ENCODE data around the gene PRTN3.
"Not testable (repeated sequence)": the region's sequence is repeated elsewhere in the genome, so short reads cannot be mapped to it uniquely, and the experiment has no call there.

PRTN3 gene

GRCh38 chr19:887072-887471 lies 46.3 kb downstream of the PRTN3 start:
- no peak for DNase-seq
- intact Hi-C loops (cut with DNase I) = no loop called here

DNA sequence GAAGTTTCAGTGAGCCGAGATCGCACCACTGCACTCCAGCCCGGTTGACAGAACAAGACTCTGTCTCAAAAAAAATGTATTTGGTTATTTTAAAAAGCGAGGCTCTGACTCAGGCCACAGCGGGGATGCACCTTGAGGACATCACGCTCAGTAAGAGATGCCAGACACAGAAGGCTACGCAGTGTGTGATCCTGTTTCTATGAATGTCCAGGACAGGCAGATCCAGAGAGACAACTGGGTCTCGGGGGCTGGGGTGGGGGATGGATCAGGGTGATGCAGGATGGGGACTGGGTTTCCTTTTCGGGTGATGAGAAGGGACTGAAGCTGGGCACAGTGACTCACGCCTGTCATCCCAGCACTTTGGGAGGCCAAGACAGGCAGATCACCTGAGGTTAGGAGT lies 46.8 kb downstream of the PRTN3 start:
- intact Hi-C loops (cut with DNase I) = no loop called here
- no peak for DNase-seq

- no peak for DNase-seq
- intact Hi-C loops (cut with DNase I) = no loop called here
These were observed 48.0 kb downstream of the PRTN3 start for GRCh38 chr19:888581-889385.

- no peak for DNase-seq
- intact Hi-C loops (cut with DNase I) = loop anchor here (5.0 kb wide), 1 partner anchor 92 kb away; the partner anchor contains the start of gene PTBP1
These were observed 49.0 kb downstream of the PRTN3 start for GRCh38 chr19:889662-890295.

GRCh38 chr19:890831-891230 lies 50.0 kb downstream of the PRTN3 start:
- no peak for DNase-seq
- intact Hi-C loops (cut with DNase I) = loop anchor here (5.0 kb wide), 1 partner anchor 94 kb away; the partner anchor contains the start of gene PTBP1

DNA sequence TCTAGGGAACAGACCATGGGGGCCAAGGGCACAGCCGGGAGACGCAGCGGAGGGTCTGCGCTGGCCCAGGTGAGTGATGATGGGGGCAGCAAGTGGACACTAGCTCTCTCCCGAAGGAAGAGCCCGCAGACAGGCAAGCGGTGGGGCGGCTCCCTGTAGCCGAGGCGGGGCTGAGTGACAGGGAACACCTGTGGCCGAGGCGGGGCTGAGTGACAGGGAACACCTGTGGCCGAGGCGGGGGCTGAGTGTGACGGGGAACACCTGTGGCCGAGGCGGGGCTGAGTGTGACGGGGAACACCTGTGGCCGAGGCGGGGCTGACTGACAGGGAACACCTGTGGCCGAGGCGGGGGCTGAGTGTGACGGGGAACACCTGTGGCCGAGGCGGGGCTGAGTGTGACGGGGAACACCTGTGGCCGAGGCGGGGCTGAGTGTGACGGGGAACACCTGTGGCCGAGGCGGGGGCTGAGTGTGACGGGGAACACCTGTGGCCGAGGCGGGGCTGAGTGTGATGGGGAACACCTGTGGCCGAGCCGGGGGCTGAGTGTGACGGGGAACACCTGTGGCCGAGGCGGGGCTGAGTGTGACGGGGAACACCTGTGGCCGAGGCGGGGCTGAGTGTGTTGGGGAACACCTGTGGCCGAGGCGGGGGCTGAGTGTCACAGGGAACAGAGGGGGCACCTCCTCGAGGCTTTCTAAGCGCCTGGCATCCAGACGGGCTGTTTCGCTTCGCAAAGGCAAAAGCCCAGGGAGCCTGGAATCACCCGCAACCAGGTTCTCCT lies 50.8 kb downstream of the PRTN3 start:
- DNase-seq = not testable (repeated sequence)
- intact Hi-C loops (cut with DNase I) = loop anchor here (5.0 kb wide), 1 partner anchor 94 kb away; the partner anchor contains the start of gene PTBP1

- no peak for DNase-seq
- intact Hi-C loops (cut with DNase I) = loop anchor here (5.0 kb wide), 1 partner anchor 95 kb away; the partner anchor contains the start of gene PTBP1
These were observed 51.6 kb downstream of the PRTN3 start for GRCh38 chr19:892243-892893.

DNA sequence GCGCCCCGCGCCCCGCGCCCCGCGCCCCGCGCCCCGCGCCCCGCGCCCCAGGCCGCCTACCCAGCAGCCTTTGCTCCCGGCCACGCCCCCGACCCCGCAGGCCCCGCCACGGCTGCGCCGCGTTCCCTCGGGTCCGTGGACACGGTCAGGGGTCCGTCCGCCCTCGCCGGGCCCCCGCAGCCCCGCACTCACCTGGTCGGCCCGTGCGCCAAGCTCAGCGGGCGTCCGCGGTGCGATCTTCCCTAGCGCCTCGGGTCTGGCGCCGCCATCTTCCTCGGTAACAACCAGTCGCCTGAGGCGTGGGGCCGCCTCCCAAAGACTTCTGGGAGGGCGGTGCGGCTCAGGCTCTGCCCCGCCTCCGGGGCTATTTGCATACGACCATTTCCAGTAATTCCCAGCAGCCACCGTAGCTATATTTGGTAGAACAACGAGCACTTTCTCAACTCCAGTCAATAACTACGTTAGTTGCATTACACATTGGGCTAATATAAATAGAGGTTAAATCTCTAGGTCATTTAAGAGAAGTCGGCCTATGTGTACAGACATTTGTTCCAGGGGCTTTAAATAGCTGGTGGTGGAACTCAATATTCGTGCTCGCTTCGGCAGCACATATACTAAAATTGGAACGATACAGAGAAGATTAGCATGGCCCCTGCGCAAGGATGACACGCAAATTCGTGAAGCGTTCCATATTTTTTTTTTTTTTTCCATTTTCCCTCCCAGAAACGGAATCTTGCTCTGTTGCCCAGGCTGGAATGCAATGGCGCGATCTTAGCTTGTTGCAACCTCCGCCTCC lies 52.3 kb downstream of the PRTN3 start, which contains the start of the genes MED16 and RNU6-9:
TSS of gene MED16 (minus strand) at position 294 of the 796 bp plus-strand sequence. CDS start 2,056 bp downstream, outside the sequence.
TSS of gene RNU6-9 (plus strand) at position 591 of the 796 bp plus-strand sequence.
- intact Hi-C loops (cut with DNase I) = loop anchor here (5.0 kb wide), 1 partner anchor 96 kb away; the partner anchor contains the start of gene PTBP1

DNA sequence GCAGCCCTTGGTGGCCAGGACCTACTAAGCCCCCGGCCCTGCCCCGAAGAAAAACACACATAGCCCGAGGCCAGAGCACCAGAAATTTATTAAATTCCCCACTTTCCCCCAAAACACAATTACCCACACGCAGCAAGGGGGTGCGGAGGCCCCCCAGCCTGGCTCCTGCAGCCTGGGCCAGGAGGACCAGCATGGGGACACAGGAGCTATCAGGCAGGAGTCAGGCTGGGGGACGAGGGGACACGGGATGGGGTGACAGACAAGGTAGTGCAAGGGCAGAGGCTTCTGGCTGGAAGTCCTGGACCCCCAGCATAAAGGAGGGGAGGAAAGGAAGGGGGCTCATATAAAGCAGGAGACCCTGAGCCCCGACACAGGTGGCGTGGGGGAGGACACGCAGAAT lies 55.6 kb downstream of the PRTN3 start:
- intact Hi-C loops (cut with DNase I) = no loop called here
- DNase-seq = no peak

More for the DNA sequence above, 52.3 kb downstream of the PRTN3 start, which contains the start of the genes MED16 and RNU6-9:
- DNase-seq = peak; percentile 84 to 97 (median 93)

DNA sequence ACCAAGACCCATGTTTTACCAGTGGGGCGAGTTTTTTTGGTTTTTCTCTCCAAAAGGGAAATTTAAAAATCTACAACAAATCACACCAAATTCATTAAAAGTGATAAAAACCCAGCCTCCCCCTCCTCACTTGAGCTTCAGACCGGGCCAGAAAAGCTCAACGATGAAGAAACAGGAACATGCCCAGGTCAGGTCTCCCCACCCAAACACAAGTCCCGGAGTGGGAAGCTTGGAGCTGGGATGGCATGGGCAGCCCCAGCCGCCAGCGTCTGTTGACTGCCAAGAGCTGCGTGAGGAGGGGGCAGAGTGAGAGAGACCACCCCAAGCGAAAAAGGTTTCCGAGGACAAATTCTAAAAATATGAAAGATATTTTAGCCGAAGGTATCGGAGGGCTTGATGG lies 56.2 kb downstream of the PRTN3 start:
- no peak for DNase-seq
- intact Hi-C loops (cut with DNase I) = no loop called here

GRCh38 chr19:897442-898039 lies 56.7 kb downstream of the PRTN3 start:
- intact Hi-C loops (cut with DNase I) = no loop called here
- DNase-seq = no peak
